K562 (cell line): ENCODE data around the gene FGR. TPM values are rescaled to one million over a fixed set of nuclear protein-coding genes. Genes with fewer than 3 reads are reported as not detected.

Experiments used
- ETS2 ChIP-seq: IDR thresholded peaks from 2 replicates; pipeline ENCODE4 v1.6.1; 2016; ENCODE audit warnings: borderline replicate concordance, missing genetic modification characterization, mild to moderate bottlenecking, moderate library complexity, missing compliant biosample characterization; ENCODE audit not compliant: poor library complexity, severe bottlenecking
- EZH2 ChIP-seq: IDR thresholded peaks from 2 replicates; pipeline ENCODE4 v1.6.1; 2012; ENCODE audit warnings: low read depth, mild to moderate bottlenecking, inconsistent platforms, low read length, borderline replicate concordance
- HMG20A ChIP-seq: fragments of 450-650 bp; formaldehyde crosslinking; conservative IDR thresholded peaks from 2 replicates; pipeline ENCODE4 v1.4.0; 2020; ENCODE audit warnings: mild to moderate bottlenecking, mixed read lengths
- KLF16 ChIP-seq: IDR thresholded peaks from 2 replicates; pipeline ENCODE4 v1.6.1; 2016; ENCODE audit warnings: antibody characterized with exemption
- MEF2A ChIP-seq: IDR thresholded peaks from 2 replicates; pipeline ENCODE4 v1.6.1; 2011; ENCODE audit warnings: low read depth, mild to moderate bottlenecking, low read length, moderate library complexity; ENCODE audit not compliant: control insufficient read depth
- MLX ChIP-seq, 2 experiments: fragments of 450-650 bp in 1 of 2; sonication (generic) in 1 of 2; formaldehyde crosslinking; conservative IDR thresholded peaks; 2 replicates each; pipeline versions ENCODE4 v1.4.0 to v1.8.1; 2020 to 2022; ENCODE audit warnings: mild to moderate bottlenecking in 1 of 2, missing genetic modification reagents in 1 of 2
- NCOA1 ChIP-seq: fragments of 450-650 bp; IDR thresholded peaks from 2 replicates; pipeline ENCODE4 v1.6.1; 2016; ENCODE audit warnings: low read depth
- PBX2 ChIP-seq, 2 experiments: IDR thresholded peaks in 1 of 2; conservative IDR thresholded peaks in 1 of 2; 2 replicates each; pipeline ENCODE4 v1.6.1; 2016; ENCODE audit warnings: low read depth in 2 of 2, mild to moderate bottlenecking in 1 of 2, missing compliant biosample characterization in 1 of 2, missing genetic modification characterization in 1 of 2, moderate library complexity in 1 of 2
- TOE1 ChIP-seq, 2 experiments: fragments of 450-650 bp in 1 of 2; sonication (generic) in 1 of 2; formaldehyde crosslinking in 1 of 2; IDR thresholded peaks; 2 replicates each; pipeline versions ENCODE4 v1.7.1 to v1.8.0; 2016 to 2022; ENCODE audit warnings: borderline replicate concordance in 2 of 2, mild to moderate bottlenecking in 2 of 2, antibody characterized with exemption in 1 of 2, inconsistent platforms in 1 of 2, low read depth in 1 of 2, missing genetic modification reagents in 1 of 2, moderate library complexity in 1 of 2
- ZBED1 ChIP-seq: IDR thresholded peaks from 2 replicates; pipeline ENCODE4 v1.6.1; 2014
- ZNF121 ChIP-seq: sonication (generic); formaldehyde crosslinking; conservative IDR thresholded peaks from 2 replicates; pipeline ENCODE4 v1.8.0; 2022; ENCODE audit warnings: missing genetic modification reagents
- polyA plus RNA-seq, 8 experiments: library from polyadenylated mRNA; depleted of rRNA in 4 of 8; stranded (reverse) in 5 of 8; unstranded in 3 of 8; fragments of >200 nt; fragmentation: Nextera tagmentation in 2 of 8; fragmentation: Illumina TruSeq in 1 of 8; extraction: Ambion mirVana in 2 of 8; extraction: Trizol in 1 of 8; gene quantifications; 2 replicates each; pipeline versions ENCODE4 v1.2.1 to v1.2.3, GENCODE V29; 2011 to 2014; ENCODE audit warnings: inconsistent platforms in 1 of 8, missing spikeins in 1 of 8
- total RNA-seq, 7 experiments: library from RNA; depleted of rRNA in 6 of 7; stranded (reverse); fragments of >200 nt in 6 of 7; fragmentation: Illumina TruSeq in 2 of 7; extraction: Trizol in 2 of 7; gene quantifications; 2 replicates each; pipeline versions ENCODE4 v1.2.1 to v1.2.3, GENCODE V29; 2011 to 2021; ENCODE audit warnings: low replicate concordance in 1 of 7

The FGR gene
- total and polyA plus RNA-seq, 9 of the 15 experiments (the other 6 are each of a cell fraction or from before 2014, with no cell fraction given) = 0.04 to 0.11 TPM; not detected in 7

GRCh38 chr1:27600498-27601175, 34.3 kb downstream of the FGR start (continued):
- TF ChIP-seq PBX2 (CRISPR knock-in tag; IDR thresholded peaks at IDR 0.05; ENCODE audit: low read depth) = no peak
- peak; percentile 49 for TF ChIP-seq PBX2 (tag; conservative IDR thresholded peaks at IDR 0.05; ENCODE audit: low read depth)
- TF ChIP-seq KLF16 = no peak
- no peak for TF ChIP-seq ZBED1
- TF ChIP-seq MLX (CRISPR knock-in tag; conservative IDR thresholded peaks at IDR 0.05) = no peak
- TF ChIP-seq NCOA1 = no peak
- TF ChIP-seq MEF2A = no peak
- no peak for TF ChIP-seq HMG20A (CRISPR knock-in tag)
- no peak for TF ChIP-seq ZNF121 (CRISPR knock-in tag)
- no peak for TF ChIP-seq TOE1 (IDR thresholded peaks at IDR 0.05; ENCODE audit: borderline replicate concordance)
- TF ChIP-seq TOE1 (CRISPR knock-in tag; IDR thresholded peaks at IDR 0.05; ENCODE audit: borderline replicate concordance, low read depth) = no peak
- no peak for TF ChIP-seq ETS2
- TF ChIP-seq EZH2 = no peak
- TF ChIP-seq, all 486 proteins: peak for 4
